DOHH2 (cell line): ENCODE results near the gene GSK3B.

ENCODE experiments used
- EZH2phosphoT487 ChIP-seq: fragments of 200-600 bp; sonication (generic); IDR thresholded peaks from 2 replicates; pipeline ENCODE4 v1.6.1; 2017; ENCODE audit warnings: borderline replicate concordance, mild to moderate bottlenecking, antibody characterized with exemption, low read length, moderate library complexity, mixed read lengths
- TF ChIP-seq, protein P1 (sequence below): fragments of 200-600 bp; sonication (generic); IDR thresholded peaks from one replicate; pipeline ENCODE4 v1.5.1; 2014; ENCODE audit warnings: antibody characterized with exemption, mild to moderate bottlenecking, low read depth, low read length; ENCODE audit not compliant: poor library complexity, severe bottlenecking

DNA sequence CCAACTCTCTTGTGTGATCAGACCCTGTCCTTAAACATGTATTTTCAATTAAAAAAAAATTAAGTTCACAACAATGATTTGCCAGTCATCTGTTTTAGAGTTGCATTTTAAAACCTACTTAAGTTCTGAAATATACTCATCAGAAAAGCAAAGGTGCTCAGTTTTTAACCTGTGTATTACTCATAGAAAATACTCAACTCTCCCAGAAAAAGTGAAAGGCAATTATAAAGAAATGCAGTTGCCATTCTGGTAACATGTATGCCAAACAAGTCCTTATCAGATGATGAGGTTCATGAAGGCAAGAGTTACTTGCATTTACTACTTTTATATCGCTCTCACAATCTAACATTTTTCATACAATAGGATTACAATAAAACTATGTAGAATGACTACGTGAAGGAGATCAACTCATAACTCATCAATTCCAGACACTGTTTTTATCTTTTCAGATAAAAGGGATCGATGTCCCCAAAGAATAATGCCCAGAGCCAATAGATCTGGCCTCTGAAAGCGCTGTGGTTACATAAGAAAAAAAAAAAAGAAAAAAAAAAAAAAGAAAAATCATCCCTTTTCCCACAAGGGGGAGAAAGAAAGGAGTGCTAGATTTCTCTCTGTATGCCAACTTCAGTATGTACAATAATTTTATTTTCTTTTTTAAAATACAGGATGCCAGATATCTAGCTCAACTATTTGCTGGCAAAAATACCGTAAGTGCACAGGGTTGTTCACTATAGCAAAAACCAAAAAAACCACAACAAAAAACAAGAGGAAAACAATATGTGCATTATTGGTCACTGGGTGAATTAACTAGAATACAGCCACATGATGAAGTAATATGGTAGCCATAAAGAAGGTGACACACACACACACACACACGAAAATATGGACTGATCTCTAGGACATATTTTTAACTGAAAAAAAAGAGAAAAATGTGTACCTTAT lies 175.0 kb downstream of the GSK3B start:
- TF ChIP-seq, protein P1, sequence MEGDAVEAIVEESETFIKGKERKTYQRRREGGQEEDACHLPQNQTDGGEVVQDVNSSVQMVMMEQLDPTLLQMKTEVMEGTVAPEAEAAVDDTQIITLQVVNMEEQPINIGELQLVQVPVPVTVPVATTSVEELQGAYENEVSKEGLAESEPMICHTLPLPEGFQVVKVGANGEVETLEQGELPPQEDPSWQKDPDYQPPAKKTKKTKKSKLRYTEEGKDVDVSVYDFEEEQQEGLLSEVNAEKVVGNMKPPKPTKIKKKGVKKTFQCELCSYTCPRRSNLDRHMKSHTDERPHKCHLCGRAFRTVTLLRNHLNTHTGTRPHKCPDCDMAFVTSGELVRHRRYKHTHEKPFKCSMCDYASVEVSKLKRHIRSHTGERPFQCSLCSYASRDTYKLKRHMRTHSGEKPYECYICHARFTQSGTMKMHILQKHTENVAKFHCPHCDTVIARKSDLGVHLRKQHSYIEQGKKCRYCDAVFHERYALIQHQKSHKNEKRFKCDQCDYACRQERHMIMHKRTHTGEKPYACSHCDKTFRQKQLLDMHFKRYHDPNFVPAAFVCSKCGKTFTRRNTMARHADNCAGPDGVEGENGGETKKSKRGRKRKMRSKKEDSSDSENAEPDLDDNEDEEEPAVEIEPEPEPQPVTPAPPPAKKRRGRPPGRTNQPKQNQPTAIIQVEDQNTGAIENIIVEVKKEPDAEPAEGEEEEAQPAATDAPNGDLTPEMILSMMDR, result no peak
- no peak for TF ChIP-seq EZH2phosphoT487
